ES-I3 (cell line): Measurements from ENCODE around the gene TCL1A.

Source experiments
- H3K36me3 ChIP-seq: 2 replicates; pipeline ENCODE4 v1.6.1; 2013; ENCODE audit warnings: mild to moderate bottlenecking, low read length, control low read depth, moderate library complexity; ENCODE audit not compliant: insufficient read depth
- H3K4me1 ChIP-seq: 2 replicates; pipeline ENCODE4 v1.6.1; 2013; ENCODE audit warnings: mild to moderate bottlenecking, control low read depth, low read length; ENCODE audit not compliant: insufficient read depth
- H3K9ac ChIP-seq: 2 replicates; pipeline ENCODE4 v1.6.1; 2013; ENCODE audit warnings: low read depth, mild to moderate bottlenecking, low read length, moderate library complexity
- H3K9me3 ChIP-seq: 2 replicates; pipeline ENCODE4 v1.6.1; 2013; ENCODE audit warnings: mild to moderate bottlenecking, low read length, moderate library complexity; ENCODE audit not compliant: control insufficient read depth, insufficient read depth

TCL1A gene

GRCh38 chr14:95727056-95727700 lies 13.3 kb upstream of the TCL1A start:
- Histone ChIP-seq H3K36me3 (no peaks in the 10 kb centered on the region), H3K4me1 (no peaks in the 10 kb centered on the region), H3K9ac (no peak overlapping the region), H3K9me3 (no peaks in the 10 kb centered on the region)

GRCh38 chr14:95725685-95726336 lies 11.9 kb upstream of the TCL1A start:
- H3K9ac ChIP-seq: no peak overlapping the region
- H3K9me3 ChIP-seq: no peaks in the 10 kb centered on the region; the same call in 1 of the 2 replicates
- no peaks in the 10 kb centered on the region for H3K36me3 ChIP-seq
- no peaks in the 10 kb centered on the region for H3K4me1 ChIP-seq

- Histone ChIP-seq H3K4me1 (no peaks in the 10 kb centered on the region), H3K9me3 (no peaks in the 10 kb centered on the region; the same call in 1 of the 2 replicates), H3K36me3 (no peaks in the 10 kb centered on the region), H3K9ac (no peak overlapping the region)
These were observed 8.7 kb upstream of the TCL1A start for GRCh38 chr14:95722525-95723190.

- Histone ChIP-seq H3K9me3 (no peaks in the 10 kb centered on the region), H3K4me1 (no peaks in the 10 kb centered on the region), H3K9ac (no peak overlapping the region), H3K36me3 (no peaks in the 10 kb centered on the region)
These were observed 1.5 kb downstream of the TCL1A start for GRCh38 chr14:95712398-95712797.

GRCh38 chr14:95711476-95712176 lies 2.3 kb downstream of the TCL1A start:
- Histone ChIP-seq H3K9me3 (no peaks in the 10 kb centered on the region), H3K4me1 (no peaks in the 10 kb centered on the region), H3K9ac (no peak overlapping the region), H3K36me3 (no peaks in the 10 kb centered on the region)

GRCh38 chr14:95710106-95710505 lies 3.8 kb downstream of the TCL1A start:
- H3K9me3 ChIP-seq: no peaks in the 10 kb centered on the region
- H3K4me1 ChIP-seq: no peaks in the 10 kb centered on the region
- no peak overlapping the region for H3K9ac ChIP-seq
- no peaks in the 10 kb centered on the region for H3K36me3 ChIP-seq

- no peaks in the 10 kb centered on the region for H3K9me3 ChIP-seq
These were observed 6.6 kb downstream of the TCL1A start for GRCh38 chr14:95707327-95707726.

GRCh38 chr14:95705518-95705917 lies 8.4 kb downstream of the TCL1A start:
- Histone ChIP-seq H3K9ac (no peak overlapping the region), H3K4me1 (no peaks in the 10 kb centered on the region), H3K36me3 (no peaks in the 10 kb centered on the region)

More at GRCh38 chr14:95707327-95707726, 6.6 kb downstream of the TCL1A start:
- Histone ChIP-seq H3K36me3 (no peaks in the 10 kb centered on the region), H3K4me1 (no peaks in the 10 kb centered on the region), H3K9ac (no peak overlapping the region)

GRCh38 chr14:95703805-95704204 lies 10.1 kb downstream of the TCL1A start:
- H3K9me3 ChIP-seq: no peaks in the 10 kb centered on the region
- no peak overlapping the region for H3K9ac ChIP-seq
- no peaks in the 10 kb centered on the region for H3K36me3 ChIP-seq
- peaks cover 16% of the 10 kb centered on the region for H3K4me1 ChIP-seq

More at GRCh38 chr14:95705518-95705917, 8.4 kb downstream of the TCL1A start:
- H3K9me3 ChIP-seq: no peaks in the 10 kb centered on the region

- Histone ChIP-seq H3K9ac (no peak overlapping the region), H3K36me3 (no peaks in the 10 kb centered on the region), H3K4me1 (peaks cover 16% of the 10 kb centered on the region), H3K9me3 (no peaks in the 10 kb centered on the region)
These were observed 10.6 kb downstream of the TCL1A start for GRCh38 chr14:95703341-95703740.

GRCh38 chr14:95701846-95702221 lies 12.1 kb downstream of the TCL1A start:
- H3K9ac ChIP-seq: no peak overlapping the region; the same call in 1 of the 2 replicates
- H3K36me3 ChIP-seq: no peaks in the 10 kb centered on the region
- H3K4me1 ChIP-seq: peaks cover 21% of the 10 kb centered on the region
- H3K9me3 ChIP-seq: no peaks in the 10 kb centered on the region

GRCh38 chr14:95700221-95700976 lies 13.5 kb downstream of the TCL1A start:
- no peaks in the 10 kb centered on the region for H3K36me3 ChIP-seq
- H3K9me3 ChIP-seq: no peaks in the 10 kb centered on the region
- no peak overlapping the region for H3K9ac ChIP-seq
- H3K4me1 ChIP-seq: peaks cover 21% of the 10 kb centered on the region

GRCh38 chr14:95699412-95699811 lies 14.5 kb downstream of the TCL1A start:
- H3K9me3 ChIP-seq: no peaks in the 10 kb centered on the region
- no peaks in the 10 kb centered on the region for H3K36me3 ChIP-seq
- H3K4me1 ChIP-seq: peaks cover 21% of the 10 kb centered on the region
- H3K9ac ChIP-seq: no peak overlapping the region

- Histone ChIP-seq H3K9me3 (no peaks in the 10 kb centered on the region), H3K36me3 (no peaks in the 10 kb centered on the region), H3K4me1 (peaks cover 22% of the 10 kb centered on the region), H3K9ac (no peak overlapping the region)
These were observed 15.6 kb downstream of the TCL1A start for GRCh38 chr14:95698287-95698686.
